HepG2 (cell line): Measurements from ENCODE around the gene NUFIP1. TPM values are rescaled to one million over a fixed set of nuclear protein-coding genes. Genes with fewer than 3 reads are reported as not detected.

Source experiments
- CBFB ChIP-seq: sonication (generic); formaldehyde crosslinking; IDR thresholded peaks from 2 replicates; pipeline ENCODE4 v1.4.0; 2020; ENCODE audit warnings: missing genetic modification reagents
- FOSL1 ChIP-seq: sonication (generic); formaldehyde crosslinking; IDR thresholded peaks from 2 replicates; pipeline ENCODE4 v1.9.0; 2021; ENCODE audit warnings: missing genetic modification reagents, borderline replicate concordance
- FOXP1 ChIP-seq, 2 experiments: fragments of 450-650 bp in 1 of 2; IDR thresholded peaks; 2 replicates each; pipeline ENCODE4 v1.6.1; 2017 to 2018; ENCODE audit warnings: antibody characterized with exemption in 1 of 2
- GPBP1L1 ChIP-seq: sonication (generic); formaldehyde crosslinking; IDR thresholded peaks from 2 replicates; pipeline ENCODE4 v1.5.0; 2020; ENCODE audit warnings: mild to moderate bottlenecking, missing genetic modification reagents
- HES4 ChIP-seq: sonication (generic); formaldehyde crosslinking; IDR thresholded peaks from 2 replicates; pipeline ENCODE4 v1.9.0; 2021; ENCODE audit warnings: mild to moderate bottlenecking, missing genetic modification reagents, borderline replicate concordance
- JDP2 ChIP-seq: sonication (generic); formaldehyde crosslinking; IDR thresholded peaks from 2 replicates; pipeline ENCODE4 v1.8.1; 2022; ENCODE audit warnings: missing genetic modification reagents, borderline replicate concordance
- POLR2AphosphoS5 ChIP-seq: IDR thresholded peaks from 2 replicates; pipeline ENCODE4 v1.6.1; 2012; ENCODE audit warnings: low read depth, low read length
- PRDM10 ChIP-seq: sonication (generic); formaldehyde crosslinking; IDR thresholded peaks from 2 replicates; pipeline ENCODE4 v1.4.0; 2020; ENCODE audit warnings: low read depth, missing genetic modification reagents
- RCOR2 ChIP-seq: IDR thresholded peaks from 2 replicates; pipeline ENCODE4 v1.6.1; 2016; ENCODE audit warnings: missing biosample characterization, missing genetic modification reagents
- SALL2 ChIP-seq: sonication (generic); formaldehyde crosslinking; IDR thresholded peaks from 2 replicates; pipeline ENCODE4 v1.8.1; 2023; ENCODE audit warnings: mild to moderate bottlenecking, missing genetic modification reagents, inconsistent platforms
- SKIL ChIP-seq: sonication (generic); formaldehyde crosslinking; IDR thresholded peaks from 2 replicates; pipeline ENCODE4 v1.8.0; 2022; ENCODE audit warnings: missing genetic modification reagents, mild to moderate bottlenecking, moderate library complexity, borderline replicate concordance
- TFDP1 ChIP-seq: IDR thresholded peaks from 2 replicates; pipeline ENCODE4 v1.6.1; 2016; ENCODE audit warnings: missing compliant biosample characterization, missing genetic modification reagents, borderline replicate concordance
- ZKSCAN1 ChIP-seq: fragments of 150-350 bp; IDR thresholded peaks from 2 replicates; pipeline ENCODE4 v1.6.1; 2014; ENCODE audit warnings: low read length
- ZMYM2 ChIP-seq: sonication (generic); formaldehyde crosslinking; IDR thresholded peaks from 2 replicates; pipeline ENCODE4 v1.8.0; 2022; ENCODE audit warnings: mild to moderate bottlenecking, missing genetic modification reagents
- ZNF232 ChIP-seq: sonication (generic); formaldehyde crosslinking; IDR thresholded peaks from 2 replicates; pipeline ENCODE4 v1.4.0; 2020; ENCODE audit warnings: missing genetic modification reagents, borderline replicate concordance
- ZNF235 ChIP-seq: sonication (generic); formaldehyde crosslinking; IDR thresholded peaks from 2 replicates; pipeline ENCODE4 v1.8.1; 2023; ENCODE audit warnings: mild to moderate bottlenecking, missing genetic modification reagents, borderline replicate concordance
- ZNF251 ChIP-seq: sonication (generic); formaldehyde crosslinking; IDR thresholded peaks from 2 replicates; pipeline ENCODE4 v1.9.0; 2021; ENCODE audit warnings: mild to moderate bottlenecking, missing genetic modification reagents
- ZNF264 ChIP-seq: sonication (generic); formaldehyde crosslinking; IDR thresholded peaks from 2 replicates; pipeline ENCODE4 v1.4.0; 2020; ENCODE audit warnings: missing genetic modification reagents
- ZNF580 ChIP-seq: IDR thresholded peaks from 2 replicates; pipeline ENCODE4 v1.6.1; 2016; ENCODE audit warnings: low read depth, borderline replicate concordance
- polyA plus RNA-seq, 8 experiments: library from polyadenylated mRNA; depleted of rRNA in 3 of 8; stranded (reverse) in 7 of 8; unstranded in 1 of 8; fragments of >200 nt; fragmentation: Illumina TruSeq in 4 of 8; extraction: Trizol in 4 of 8; gene quantifications; 2 replicates each; pipeline versions ENCODE4 v1.2.1 to v1.2.3, GENCODE V29; 2011 to 2016; ENCODE audit warnings: low read depth in 4 of 8, missing spikeins in 1 of 8, mixed read lengths in 1 of 8; ENCODE audit not compliant: insufficient read depth in 1 of 8
- total RNA-seq, 5 experiments: library from RNA; depleted of rRNA; stranded (reverse); fragments of >200 nt; fragmentation: Illumina TruSeq; extraction: Trizol; gene quantifications; 2 replicates each; pipeline ENCODE4 v1.2.3, GENCODE V29; 2016; ENCODE audit warnings: low read depth in 1 of 5

Gene NUFIP1
- total and polyA plus RNA-seq, 2 of the 13 experiments (the other 11 are each of a cell fraction or from before 2014, with no cell fraction given) = 1.9 to 10.3 TPM

GRCh38 chr13:44989071-44989889 lies at the start of gene NUFIP1, which contains the start of gene GPALPP1 (continued):
- TF ChIP-seq PRDM10 (CRISPR knock-in tag) (peak; percentile 42; the same call in 1 of the 2 replicates), GPBP1L1 (CRISPR knock-in tag) (no peak), TFDP1 (CRISPR knock-in tag) (peak; percentile 83; the same call in 1 of the 2 replicates), ZNF232 (CRISPR knock-in tag) (0 out of 2 replicates have a peak, but pooled peaks have one; percentile 20), RCOR2 (CRISPR knock-in tag) (no peak), HES4 (CRISPR knock-in tag) (0 out of 2 replicates have a peak, but pooled peaks have one; percentile 38), ZNF580 (CRISPR knock-in tag) (peak; percentile 71; the same call in 1 of the 2 replicates), SKIL (CRISPR knock-in tag) (no peak), CBFB (peak; percentile 82; the same call in 1 of the 2 replicates), ZMYM2 (no peak; the same call in 1 of the 2 replicates), SALL2 (CRISPR knock-in tag) (peak; percentile 61; the same call in 1 of the 2 replicates), ZNF235 (CRISPR knock-in tag) (no peak), JDP2 (CRISPR knock-in tag) (no peak), ZKSCAN1 (no peak), POLR2AphosphoS5 (peak; percentile 82), ZNF251 (CRISPR knock-in tag) (0 out of 2 replicates have a peak, but pooled peaks have one; percentile 9), FOSL1 (CRISPR knock-in tag) (no peak), FOXP1 (IDR thresholded peaks at IDR 0.05) (no peak), FOXP1 (CRISPR knock-in tag; IDR thresholded peaks at IDR 0.05) (no peak), ZNF264 (peak; percentile 43; the same call in 1 of the 2 replicates)
